Cortex of kidney (tissue), 1 donor: Measurements from ENCODE around the gene JAKMIP1.

Experiments used
- DNase-seq: peaks from one replicate; lab custom pipeline; 2025; lab: John Stamatoyannopoulos, UW

Gene JAKMIP1

GRCh38 chr4:6201580-6202091, 1.3 kb upstream of the JAKMIP1 start:
- no peak for DNase-seq

- DNase-seq: no peak
Measured at GRCh38 chr4:6200922-6201362, 593 bp upstream of the JAKMIP1 start.

- DNase-seq: no peak
Measured at GRCh38 chr4:6199422-6199921, 877 bp downstream of the JAKMIP1 start.

GRCh38 chr4:6198768-6199421, 1.5 kb downstream of the JAKMIP1 start:
- no peak for DNase-seq

GRCh38 chr4:6198278-6198677, 2.1 kb downstream of the JAKMIP1 start:
- DNase-seq: no peak

- DNase-seq: no peak
Measured at GRCh38 chr4:6197433-6198174, 2.7 kb downstream of the JAKMIP1 start.

- no peak for DNase-seq
Measured at GRCh38 chr4:6196871-6197270, 3.5 kb downstream of the JAKMIP1 start.

GRCh38 chr4:6196324-6196723, 4.0 kb downstream of the JAKMIP1 start:
- DNase-seq: no peak

- DNase-seq: no peak
Measured at GRCh38 chr4:6195602-6196319, 4.6 kb downstream of the JAKMIP1 start.

GRCh38 chr4:6194458-6195195, 5.7 kb downstream of the JAKMIP1 start:
- no peak for DNase-seq

- no peak for DNase-seq
Measured at GRCh38 chr4:6193399-6193798, 7.0 kb downstream of the JAKMIP1 start.

- no peak for DNase-seq
Measured at GRCh38 chr4:6192245-6192644, 8.1 kb downstream of the JAKMIP1 start.

- DNase-seq: no peak
Measured at GRCh38 chr4:6191448-6192130, 8.8 kb downstream of the JAKMIP1 start.

- no peak for DNase-seq
Measured at GRCh38 chr4:6190486-6190885, 9.9 kb downstream of the JAKMIP1 start.

GRCh38 chr4:6189511-6189910, 10.8 kb downstream of the JAKMIP1 start:
- DNase-seq: no peak

GRCh38 chr4:6188687-6189305, 11.6 kb downstream of the JAKMIP1 start:
- no peak for DNase-seq

GRCh38 chr4:6184169-6184568, 16.2 kb downstream of the JAKMIP1 start:
- DNase-seq: no peak

GRCh38 chr4:6183740-6184139, 16.6 kb downstream of the JAKMIP1 start:
- DNase-seq: no peak

- DNase-seq: no peak
Measured at GRCh38 chr4:6182376-6183280, 17.7 kb downstream of the JAKMIP1 start.
